Measurements from ENCODE around the gene ADAM15.

Gene ADAM15, protein sequence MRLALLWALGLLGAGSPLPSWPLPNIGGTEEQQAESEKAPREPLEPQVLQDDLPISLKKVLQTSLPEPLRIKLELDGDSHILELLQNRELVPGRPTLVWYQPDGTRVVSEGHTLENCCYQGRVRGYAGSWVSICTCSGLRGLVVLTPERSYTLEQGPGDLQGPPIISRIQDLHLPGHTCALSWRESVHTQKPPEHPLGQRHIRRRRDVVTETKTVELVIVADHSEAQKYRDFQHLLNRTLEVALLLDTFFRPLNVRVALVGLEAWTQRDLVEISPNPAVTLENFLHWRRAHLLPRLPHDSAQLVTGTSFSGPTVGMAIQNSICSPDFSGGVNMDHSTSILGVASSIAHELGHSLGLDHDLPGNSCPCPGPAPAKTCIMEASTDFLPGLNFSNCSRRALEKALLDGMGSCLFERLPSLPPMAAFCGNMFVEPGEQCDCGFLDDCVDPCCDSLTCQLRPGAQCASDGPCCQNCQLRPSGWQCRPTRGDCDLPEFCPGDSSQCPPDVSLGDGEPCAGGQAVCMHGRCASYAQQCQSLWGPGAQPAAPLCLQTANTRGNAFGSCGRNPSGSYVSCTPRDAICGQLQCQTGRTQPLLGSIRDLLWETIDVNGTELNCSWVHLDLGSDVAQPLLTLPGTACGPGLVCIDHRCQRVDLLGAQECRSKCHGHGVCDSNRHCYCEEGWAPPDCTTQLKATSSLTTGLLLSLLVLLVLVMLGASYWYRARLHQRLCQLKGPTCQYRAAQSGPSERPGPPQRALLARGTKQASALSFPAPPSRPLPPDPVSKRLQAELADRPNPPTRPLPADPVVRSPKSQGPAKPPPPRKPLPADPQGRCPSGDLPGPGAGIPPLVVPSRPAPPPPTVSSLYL

DNA sequence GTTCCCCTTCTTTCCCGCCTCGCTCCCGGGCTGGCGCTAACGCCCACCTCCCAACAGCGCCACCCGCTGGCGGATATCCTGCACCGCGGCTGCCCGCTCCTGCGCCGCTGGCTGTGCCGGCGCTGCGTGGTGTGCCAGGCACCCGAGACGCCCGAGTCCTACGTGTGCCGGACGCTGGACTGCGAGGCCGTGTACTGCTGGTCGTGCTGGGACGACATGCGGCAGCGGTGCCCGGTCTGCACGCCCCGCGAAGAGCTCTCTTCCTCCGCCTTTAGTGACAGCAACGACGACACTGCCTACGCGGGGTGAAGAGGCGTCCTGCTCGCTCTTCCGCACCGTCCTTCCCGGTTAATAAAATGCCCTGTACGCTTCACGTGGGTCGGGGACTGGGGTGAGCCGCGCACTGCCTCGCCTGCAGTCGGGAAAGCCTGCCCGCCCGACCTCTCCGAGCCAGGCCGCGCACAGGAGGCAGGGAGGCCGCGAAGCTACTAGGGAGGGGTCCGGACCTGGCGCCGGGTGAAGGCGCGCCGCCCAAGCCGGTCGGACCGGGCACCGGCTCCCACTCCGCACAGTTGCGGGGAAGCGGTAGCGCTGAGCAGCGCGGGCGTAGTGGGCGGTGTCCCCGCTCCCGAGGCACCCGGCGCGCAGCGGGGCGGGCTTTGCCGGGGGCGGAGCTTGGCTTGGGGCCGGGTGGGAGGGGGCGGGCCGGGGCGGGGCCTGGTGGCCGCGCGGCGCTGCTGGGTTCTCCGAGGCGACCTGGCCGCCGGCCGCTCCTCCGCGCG is at the start of gene ADAM15:
Gene ADAM15, plus strand, starts transcription at position 757 of the 782 bp plus-strand sequence. CDS start 71 bp downstream, outside the sequence.
- DNase-seq (ENCODE audit: low read depth in 2 of 2) = peak; percentile 46 to 74

DNA sequence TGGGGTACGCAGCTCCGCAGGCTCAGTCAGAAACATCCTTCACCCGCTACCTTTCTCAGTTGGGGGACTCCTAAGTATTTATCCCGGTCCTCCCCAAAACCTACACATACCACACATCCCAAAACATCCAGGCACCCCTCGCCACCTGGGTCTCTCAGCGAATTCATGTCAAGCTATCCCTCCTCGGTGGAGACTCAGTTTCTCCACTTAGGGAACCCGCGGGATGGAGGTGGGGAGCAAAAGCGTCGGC is 49.8 kb upstream of the ADAM15 start:
- no peak for DNase-seq (ENCODE audit: low read depth in 2 of 2)

DNA sequence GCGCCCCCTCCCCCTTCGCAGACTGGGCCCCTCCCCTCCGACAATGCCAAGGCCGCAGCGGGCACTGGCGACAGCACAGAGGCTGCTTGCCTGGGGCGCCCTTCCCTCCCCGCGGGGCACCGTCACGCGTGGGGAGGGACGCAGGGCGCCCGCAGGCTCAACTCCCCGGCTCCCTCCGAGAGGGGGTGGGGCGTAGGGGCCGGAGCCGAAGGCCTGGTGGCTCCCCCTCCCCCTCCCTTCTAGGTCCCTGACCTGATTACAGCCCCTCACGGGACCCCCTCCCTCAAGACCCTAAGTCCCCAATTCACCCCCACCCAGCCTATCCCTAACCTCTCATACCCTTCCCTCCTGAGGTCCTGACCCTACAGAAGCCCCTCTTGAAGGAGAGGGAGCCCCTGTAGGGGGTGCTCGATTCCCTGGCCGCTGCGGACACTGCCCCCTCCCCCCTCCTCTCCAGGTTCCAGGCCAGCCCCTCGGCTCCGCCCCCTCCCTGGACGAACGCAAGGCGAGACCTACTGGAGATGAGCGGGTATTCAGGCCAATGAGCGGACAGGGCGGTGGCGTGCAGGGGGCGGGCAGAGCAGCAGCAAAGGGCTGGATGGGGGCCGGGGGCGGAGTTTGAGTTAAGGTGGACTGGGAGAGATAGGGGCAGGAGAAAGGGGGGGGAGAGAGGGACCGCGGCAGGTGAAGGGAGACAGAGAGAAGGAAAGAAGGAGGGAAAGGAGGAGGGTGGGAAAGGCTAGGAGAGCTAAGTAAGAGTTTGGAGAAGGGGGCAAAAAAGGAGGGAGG is 49.2 kb upstream of the ADAM15 start:
- DNase-seq (ENCODE audit: low read depth in 2 of 2) = peak; percentile 97 to 98

DNA sequence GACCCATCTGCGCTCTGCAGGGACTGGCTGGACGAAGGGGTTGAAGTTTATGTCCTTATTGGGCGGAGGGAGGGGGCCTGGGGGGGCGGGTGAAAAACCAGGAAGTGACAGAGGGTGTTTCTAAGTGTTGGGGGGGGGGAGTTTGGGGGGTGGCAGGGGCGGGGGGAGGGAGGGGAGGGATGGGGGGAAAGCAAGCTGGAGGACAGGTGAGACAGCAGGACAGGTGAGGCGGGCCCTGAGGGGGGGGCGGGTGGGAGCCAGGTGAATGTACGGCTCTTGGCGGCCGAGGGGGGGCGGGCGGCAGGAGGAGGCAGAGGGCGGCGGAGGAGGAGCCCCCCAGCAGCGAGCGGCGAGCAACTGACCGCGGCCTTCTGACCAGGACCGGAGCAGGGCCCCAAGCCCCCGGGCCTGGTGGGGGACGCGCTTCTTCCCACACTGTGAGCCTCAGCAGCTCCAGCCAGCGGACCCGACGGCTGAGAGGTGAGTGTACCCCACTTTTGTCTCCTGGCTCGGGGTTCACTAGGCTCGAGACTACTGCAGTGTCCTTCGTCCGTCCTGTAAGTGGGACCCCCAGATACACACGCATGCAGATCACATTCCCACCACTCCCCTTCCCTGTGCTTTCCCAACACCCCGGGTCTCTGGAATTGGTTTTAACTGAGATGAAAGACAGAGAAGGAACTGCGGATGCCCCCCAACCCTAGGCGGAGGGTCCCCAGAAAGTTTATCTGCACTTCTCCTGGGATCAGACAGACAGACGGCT is 48.5 kb upstream of the ADAM15 start, which contains the start of gene ZBTB7B:
Gene ZBTB7B, plus strand, starts transcription at position 339 of the 763 bp plus-strand sequence. CDS start 11,859 bp downstream, outside the sequence.
- no peak for DNase-seq (ENCODE audit: low read depth in 2 of 2)

DNA sequence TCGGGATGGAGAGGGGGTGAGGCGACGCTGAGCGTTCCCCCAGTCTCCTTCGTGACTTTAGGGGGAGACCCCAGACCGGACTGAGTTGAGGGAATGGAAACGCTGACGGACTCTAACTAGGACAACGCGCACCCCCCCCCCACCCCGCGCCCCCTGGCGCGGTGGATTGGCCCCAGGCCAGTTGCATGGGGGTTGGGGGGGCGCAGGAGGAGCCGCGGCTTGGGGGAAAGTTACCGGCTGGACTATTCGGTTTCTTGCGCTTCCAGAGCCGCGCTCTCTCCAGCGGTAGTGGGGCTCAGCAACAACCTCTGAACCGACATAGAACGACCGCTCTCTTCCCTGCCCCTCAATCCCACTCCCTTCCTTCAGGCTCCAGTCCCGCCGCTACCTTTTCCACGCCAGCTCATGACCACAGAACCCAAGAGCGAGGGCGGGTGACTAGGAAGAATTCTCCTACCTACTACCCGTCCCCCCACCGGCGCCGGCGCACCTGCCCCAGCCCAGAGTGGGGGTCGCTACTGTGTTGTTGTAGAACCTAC is 47.8 kb upstream of the ADAM15 start:
- no peak for DNase-seq (ENCODE audit: low read depth in 2 of 2)

DNA sequence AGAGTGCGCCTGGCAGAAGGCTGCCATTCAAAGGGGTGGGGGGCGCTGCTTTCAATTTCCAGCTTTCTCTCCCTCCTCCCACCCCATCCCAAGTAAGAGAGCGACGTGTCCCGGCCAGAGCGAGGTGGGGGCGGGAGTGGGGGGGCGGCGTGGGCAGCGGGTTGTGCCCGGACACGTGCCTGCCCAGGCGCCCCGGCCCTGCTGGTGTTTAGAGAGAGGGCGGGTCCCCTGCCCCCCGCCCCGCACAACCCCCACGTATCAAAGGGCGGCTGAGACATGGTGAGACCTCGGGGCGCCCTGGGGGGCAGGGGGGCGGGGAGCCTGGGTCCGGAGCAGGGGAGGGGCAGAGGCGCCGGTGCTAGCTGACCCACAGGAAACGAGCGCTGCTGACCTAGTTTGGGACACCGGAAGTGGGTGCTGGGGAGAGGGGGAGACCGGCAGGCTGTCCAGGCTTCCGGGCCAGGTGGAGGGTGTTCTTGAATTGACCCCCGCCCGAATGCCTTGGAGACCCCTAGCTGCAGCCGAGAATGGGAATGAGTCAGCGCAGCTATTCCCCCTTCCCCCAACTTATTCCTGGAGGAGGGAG is 47.3 kb upstream of the ADAM15 start:
- no peak for DNase-seq (ENCODE audit: low read depth in 2 of 2)

DNA sequence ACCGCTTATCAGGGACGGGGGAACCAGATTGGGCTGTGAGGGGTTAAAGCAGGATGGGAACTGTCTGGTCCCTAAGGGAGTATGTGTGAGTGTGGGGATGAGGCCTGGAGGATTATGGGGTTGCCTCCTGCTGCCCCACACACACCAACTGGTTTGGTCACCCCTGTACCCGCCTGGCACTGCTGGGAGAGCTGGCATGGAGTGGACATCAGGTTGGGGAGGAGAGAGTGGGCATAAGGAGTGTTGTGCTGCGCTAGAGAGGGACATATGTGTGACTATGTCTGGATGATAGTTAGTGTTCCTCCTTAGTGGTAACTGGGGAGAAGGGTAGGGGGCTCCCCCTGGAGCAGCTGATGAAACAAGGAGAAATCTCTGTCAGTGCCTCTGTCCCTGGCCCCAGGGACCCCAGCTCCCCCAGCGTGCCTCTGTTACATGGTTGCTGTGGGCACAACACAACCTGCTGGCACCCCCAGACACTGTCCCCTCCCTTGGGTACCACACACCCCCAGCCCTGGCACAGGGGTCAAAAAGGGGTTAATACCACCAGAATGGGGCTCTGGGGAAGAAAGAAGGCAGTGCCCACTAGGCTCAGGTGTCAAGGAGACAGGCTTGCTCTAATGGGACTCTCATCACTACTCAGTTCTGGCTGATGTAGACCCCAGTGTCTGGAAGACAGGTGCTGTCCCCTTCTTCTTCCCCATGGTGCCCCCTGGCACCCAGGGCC is 46.6 kb upstream of the ADAM15 start:
- DNase-seq (ENCODE audit: low read depth in 2 of 2) = no peak

DNA sequence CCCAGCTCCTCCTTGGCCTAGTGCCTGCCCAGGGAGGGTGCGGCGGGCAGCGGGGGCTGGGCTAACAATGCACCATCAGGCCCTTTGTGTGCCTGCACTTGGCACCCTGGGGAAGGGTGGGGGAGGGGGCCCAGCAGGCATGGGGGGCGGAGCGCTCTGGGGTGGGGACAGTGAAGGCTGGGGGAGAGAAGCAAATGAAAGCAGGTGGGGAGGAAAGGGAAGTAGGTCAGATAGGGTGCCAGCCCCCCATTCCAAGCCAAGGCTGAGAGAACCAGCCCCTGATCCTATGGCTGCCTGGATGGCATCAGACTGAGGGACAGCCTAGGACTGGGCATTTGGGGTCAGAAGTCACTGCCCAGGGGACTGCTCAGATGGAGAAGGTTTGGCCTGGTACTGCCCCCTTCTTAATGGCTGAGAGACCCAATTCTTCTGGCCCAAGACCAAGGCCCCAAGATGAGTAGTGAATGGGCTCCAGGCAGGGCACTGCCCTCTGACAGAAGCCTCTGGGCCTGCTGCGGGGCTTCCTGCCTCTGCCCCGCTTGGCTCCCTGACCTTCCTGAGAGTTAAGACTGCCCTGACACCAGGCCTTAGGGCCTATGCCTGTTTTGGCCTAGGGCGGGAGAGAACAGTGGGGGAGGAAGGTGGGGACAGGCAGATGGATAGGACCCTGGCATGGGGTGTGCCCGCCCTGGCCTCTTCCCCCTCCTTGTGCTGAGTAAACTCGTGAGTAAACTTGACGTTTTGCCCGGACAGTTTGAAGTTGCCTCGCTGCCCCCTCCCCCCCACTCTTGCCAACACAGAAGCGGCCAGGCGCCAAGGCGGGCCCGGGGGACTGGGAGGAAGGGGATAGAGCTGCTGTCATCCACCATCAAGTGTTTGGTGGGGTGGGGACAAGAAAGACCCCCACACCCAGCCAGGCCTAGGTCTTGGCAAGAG is 45.8 kb upstream of the ADAM15 start:
- no peak for DNase-seq (ENCODE audit: low read depth in 2 of 2)

DNA sequence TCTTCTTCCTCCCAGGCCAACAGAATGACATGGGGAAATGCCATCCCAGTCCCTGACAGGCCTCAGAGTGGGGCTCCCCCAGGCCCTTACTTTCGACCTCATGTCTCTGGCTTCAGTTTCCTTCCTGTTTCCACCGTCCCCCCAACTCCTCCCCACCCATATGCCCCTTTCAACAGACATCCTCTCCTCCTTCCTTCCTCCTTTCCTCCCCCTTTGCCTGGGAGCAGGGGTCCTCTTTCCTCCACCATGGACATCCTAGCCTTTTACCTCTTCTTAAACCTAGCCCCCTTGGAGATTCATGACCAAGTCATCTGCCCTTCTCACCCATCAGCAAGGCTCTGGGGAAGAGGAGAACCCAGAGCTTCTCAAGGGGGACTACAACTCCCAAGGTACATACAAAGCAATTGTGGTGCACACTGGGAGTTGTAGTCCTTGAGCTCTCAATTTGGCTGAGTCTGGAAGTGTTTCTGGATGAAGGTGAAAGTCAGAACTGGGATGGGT is 44.5 kb upstream of the ADAM15 start:
- no peak for DNase-seq (ENCODE audit: low read depth in 2 of 2)

DNA sequence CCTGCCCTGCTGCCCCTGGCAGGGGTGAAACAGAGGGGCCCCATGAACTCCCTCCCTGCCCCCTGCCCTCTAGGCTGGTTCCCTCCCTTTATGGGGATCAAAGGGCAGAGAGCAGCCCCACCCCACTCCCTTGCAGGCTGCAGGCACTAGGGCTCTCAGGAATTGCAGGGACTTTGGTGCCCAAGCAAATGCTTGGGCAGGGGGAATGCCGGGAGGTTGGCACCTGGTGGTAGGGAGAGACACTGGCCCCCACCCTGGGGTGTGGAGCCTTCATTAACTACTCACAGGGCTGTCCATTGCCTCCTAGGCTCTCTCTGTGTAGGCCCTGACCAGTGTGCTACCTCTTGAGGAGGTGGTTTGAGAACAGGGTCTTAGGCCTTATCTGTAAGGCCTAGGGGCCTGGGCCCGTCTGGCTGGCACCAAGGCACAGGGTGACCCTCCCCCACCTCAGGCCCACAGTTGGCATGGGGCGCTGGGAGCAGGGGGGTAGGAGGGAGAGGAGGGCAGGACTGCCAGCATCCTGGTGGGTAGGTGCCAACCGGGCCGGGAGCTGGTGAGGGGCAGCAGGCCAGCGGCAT is 43.8 kb upstream of the ADAM15 start:
- DNase-seq (ENCODE audit: low read depth in 2 of 2) = no peak

DNA sequence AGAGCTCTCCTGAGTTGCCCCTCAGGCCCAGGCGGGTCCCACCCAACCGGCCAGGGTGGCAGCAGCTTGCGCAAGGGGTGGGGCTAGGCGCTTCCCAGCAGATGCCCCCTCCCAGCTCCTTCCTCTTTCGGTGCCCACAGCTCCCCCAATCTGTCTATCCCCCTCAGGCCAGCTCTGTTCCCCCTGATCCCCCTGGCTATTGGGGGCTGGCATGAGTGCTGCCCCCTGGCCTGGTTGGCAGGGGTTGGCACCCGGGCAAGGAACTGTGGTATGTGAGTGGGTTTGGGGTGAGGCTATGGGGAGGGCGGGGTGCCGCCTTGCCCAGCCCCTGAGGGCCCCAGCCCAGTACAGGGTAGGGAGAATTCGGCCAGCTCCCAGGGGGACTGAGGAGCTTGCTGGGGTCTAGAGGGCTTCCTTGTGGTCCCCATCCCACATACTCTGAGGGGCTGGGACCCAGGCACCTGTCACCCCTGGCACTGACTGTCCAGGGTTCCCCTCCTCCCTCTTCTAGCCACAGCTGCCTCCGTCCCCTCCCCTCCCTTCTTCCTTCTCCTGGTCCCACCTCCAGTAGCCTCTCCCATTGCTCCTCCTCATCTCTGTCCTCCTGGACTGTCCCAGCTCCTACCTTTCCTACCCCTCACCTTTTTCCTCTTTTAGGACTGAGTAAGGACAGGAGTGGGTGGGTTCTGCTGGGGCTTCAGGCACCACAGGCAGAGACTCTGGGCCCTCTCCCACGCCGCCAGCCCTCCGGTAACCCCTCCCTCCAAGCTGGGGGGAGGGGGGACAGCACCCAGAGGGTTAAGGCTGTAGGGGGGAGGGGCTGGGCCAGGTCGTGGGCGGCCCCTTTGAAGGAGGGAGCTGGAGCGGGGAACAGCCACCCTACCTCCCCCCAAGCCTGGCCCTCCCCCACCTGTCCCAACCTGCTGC is 42.8 kb upstream of the ADAM15 start:
- DNase-seq (ENCODE audit: low read depth in 2 of 2) = no peak

DNA sequence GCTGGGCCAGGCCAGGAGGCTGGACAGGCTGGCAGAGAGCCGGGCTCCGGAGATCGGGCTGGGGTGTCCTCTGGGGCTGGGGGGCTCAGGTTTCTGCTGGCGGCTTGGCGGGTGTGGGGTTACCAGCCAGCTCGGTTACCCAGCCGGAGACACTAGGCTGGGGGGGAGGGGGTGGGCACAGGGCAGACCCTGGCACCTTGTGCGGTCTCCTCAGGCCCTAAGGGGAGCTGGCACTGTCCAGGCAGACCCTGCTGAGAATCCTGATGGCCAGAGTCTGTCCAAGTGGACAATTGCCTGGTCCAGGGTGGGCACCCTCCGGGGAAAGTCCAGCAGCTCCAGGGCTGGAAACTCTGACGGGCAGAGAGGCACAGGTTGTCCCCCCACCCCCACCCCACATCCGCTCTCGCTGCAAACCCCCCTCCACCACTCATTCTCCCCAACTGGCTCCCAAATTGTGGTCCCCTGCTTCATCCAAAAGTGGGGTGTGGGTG is 41.9 kb upstream of the ADAM15 start:
- no peak for DNase-seq (ENCODE audit: low read depth in 2 of 2)

DNA sequence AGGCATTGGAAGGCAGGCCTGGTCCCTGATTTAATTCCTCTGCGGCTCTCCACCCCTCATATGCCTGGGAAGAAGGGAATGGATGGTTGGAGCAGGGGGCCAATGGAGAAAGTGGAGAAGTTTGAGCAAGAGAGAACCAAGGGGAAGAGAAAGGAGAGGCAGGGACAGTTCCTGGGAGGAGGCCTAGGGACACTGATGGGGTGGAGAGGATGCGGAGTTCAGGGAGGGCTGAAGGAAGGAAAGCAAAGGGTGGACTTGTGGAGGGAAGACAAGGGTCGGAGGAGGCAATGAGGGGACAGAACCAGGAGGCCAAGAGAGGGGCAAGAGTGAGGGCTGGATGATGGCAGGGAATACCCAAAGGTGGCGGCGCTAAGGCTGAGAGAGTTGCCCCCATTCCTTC is 41.4 kb upstream of the ADAM15 start:
- no peak for DNase-seq (ENCODE audit: low read depth in 2 of 2)

DNA sequence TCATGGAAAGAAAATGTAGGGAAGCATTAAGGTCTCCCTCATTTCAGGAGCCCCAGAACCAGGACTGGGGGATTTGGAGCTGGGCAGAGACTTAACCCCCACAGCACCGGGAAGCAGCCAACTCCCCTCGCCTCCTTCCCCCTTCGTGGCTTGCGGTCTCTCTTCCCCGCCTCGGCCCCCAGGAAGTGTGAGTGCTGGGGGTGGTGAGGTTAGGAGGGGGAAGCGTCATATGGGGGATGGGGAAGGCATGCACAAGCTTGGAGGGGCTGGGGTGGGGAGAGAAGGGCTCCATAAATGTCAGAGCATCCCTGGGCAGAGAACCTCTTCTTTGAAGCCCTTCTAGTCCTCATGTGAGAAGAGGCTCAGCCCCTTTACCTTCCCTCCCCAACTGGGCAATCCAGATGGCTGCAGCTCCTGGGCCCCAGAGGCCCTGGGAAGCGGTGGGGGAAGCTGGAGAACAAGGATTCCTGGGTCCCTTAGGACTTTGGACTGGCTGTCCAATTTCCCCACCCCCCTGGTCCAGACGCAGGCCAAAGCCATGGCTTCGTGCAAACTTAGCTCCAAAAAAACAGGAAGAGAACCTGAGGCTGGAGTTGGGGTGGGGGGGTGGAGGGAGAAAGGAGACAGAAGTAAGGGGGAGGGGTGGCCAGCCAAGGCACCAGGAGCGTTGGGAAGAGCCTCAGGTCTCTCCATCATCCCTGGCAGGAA is 40.8 kb upstream of the ADAM15 start:
- no peak for DNase-seq (ENCODE audit: low read depth in 2 of 2)

DNA sequence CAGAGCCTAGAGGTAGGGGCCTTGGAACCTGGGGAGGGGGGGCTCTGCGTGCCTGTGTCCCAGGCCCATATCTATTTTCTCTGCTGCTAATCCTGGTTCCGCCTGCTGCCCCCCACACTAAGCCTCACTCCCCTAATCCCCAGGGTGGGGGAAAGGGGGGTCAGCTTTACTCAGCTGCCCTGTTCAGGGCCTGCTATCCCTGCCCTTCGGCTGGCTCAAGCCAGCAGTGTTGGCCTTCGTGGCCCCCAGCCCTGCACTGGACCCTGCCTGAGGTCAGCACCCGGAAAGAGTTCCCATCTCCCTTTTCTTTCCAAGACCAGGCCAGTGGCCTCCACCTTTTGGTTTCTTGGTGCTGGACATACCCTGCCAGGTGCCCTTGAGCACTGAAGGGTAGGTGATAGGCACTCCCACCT is 40.1 kb upstream of the ADAM15 start:
- no peak for DNase-seq (ENCODE audit: low read depth in 2 of 2)
